GM19351 (cell line): ENCODE measurements around the gene KCNH8.

Experiments
- ATAC-seq: cut with Tn5 transposase; IDR thresholded peaks from one replicate; pipeline ENCODE4 v1.9.1; 2021; ENCODE audit warnings: mild to moderate bottlenecking, moderate library complexity; ENCODE audit not compliant: unreplicated experiment

Gene KCNH8

GRCh38 chr3:19467761-19468160 lies 319.5 kb downstream of the KCNH8 start:
- no peak for ATAC-seq

- no peak for ATAC-seq
These were observed 322.8 kb downstream of the KCNH8 start for GRCh38 chr3:19471138-19471537.

- ATAC-seq = no peak
These were observed 325.8 kb downstream of the KCNH8 start for GRCh38 chr3:19473971-19474580.

- no peak for ATAC-seq
These were observed 328.0 kb downstream of the KCNH8 start for GRCh38 chr3:19476281-19476680.

- no peak for ATAC-seq
These were observed 337.0 kb downstream of the KCNH8 start for GRCh38 chr3:19485267-19485666.

GRCh38 chr3:19487386-19487785 lies 339.1 kb downstream of the KCNH8 start:
- no peak for ATAC-seq

GRCh38 chr3:19488939-19489338 lies 340.6 kb downstream of the KCNH8 start:
- no peak for ATAC-seq

- ATAC-seq = no peak
These were observed 341.6 kb downstream of the KCNH8 start for GRCh38 chr3:19489936-19490335.

GRCh38 chr3:19506171-19506570 lies 357.9 kb downstream of the KCNH8 start:
- no peak for ATAC-seq

- ATAC-seq = no peak
These were observed 374.0 kb downstream of the KCNH8 start for GRCh38 chr3:19522305-19522704.

- no peak for ATAC-seq
These were observed 377.8 kb downstream of the KCNH8 start for GRCh38 chr3:19526071-19526470.

- no peak for ATAC-seq
These were observed 379.4 kb downstream of the KCNH8 start for GRCh38 chr3:19527746-19528145.

GRCh38 chr3:19531426-19531825 lies 383.1 kb downstream of the KCNH8 start:
- no peak for ATAC-seq

- ATAC-seq = peak; percentile 56
These were observed 391.4 kb downstream of the KCNH8 start for GRCh38 chr3:19539518-19540392.

- ATAC-seq = peak; percentile 38
These were observed 392.2 kb downstream of the KCNH8 start for GRCh38 chr3:19540464-19540863.

GRCh38 chr3:19541284-19541683 lies 393.0 kb downstream of the KCNH8 start:
- peak; percentile 18 for ATAC-seq

GRCh38 chr3:19543212-19543841 lies 395.0 kb downstream of the KCNH8 start:
- peak; percentile 44 for ATAC-seq

GRCh38 chr3:19547665-19548464 lies 399.6 kb downstream of the KCNH8 start:
- ATAC-seq = no peak

- peak; percentile 95 for ATAC-seq
These were observed 411.6 kb downstream of the KCNH8 start for GRCh38 chr3:19559724-19560442.

- no peak for ATAC-seq
These were observed 425.3 kb downstream of the KCNH8 start for GRCh38 chr3:19573644-19574043.
